GM23338 (cell line): Measurements from ENCODE around the gene NOXA1. TPM values are rescaled to one million over a fixed set of nuclear protein-coding genes. Genes with fewer than 3 reads are reported as not detected.

ENCODE experiments used
- ATAC-seq: fragments of 200-7000 bp; cut with Tn5 transposase; 3 replicates; pipeline ENCODE4 v1.9.1; 2020
- DNase-seq: peaks from one replicate; pipeline ENCODE4 v3.0.0-alpha.2; 2015; ENCODE audit warnings: low spot score
- H2AFZ ChIP-seq: fragments of 200-600 bp; sonication (generic); 2 replicates; pipeline ENCODE4 v1.8.0; 2016; ENCODE audit warnings: antibody characterized with exemption, mild to moderate bottlenecking, moderate library complexity
- H3F3A ChIP-seq: fragments of 200-600 bp; sonication (generic); replicated peaks from 2 replicates; pipeline ENCODE4 v1.8.0; 2017; ENCODE audit warnings: antibody characterized with exemption, mixed run types, low read depth
- H3K27ac ChIP-seq: fragments of 200-600 bp; sonication (generic); 2 replicates; pipeline ENCODE4 v1.6.1; 2016; ENCODE audit warnings: low read depth
- H3K27me3 ChIP-seq: fragments of 200-600 bp; sonication (generic); 2 replicates; pipeline ENCODE4 v1.8.0; 2016; ENCODE audit warnings: mild to moderate bottlenecking, mixed run types, moderate library complexity; ENCODE audit not compliant: insufficient read depth
- H3K36me3 ChIP-seq: fragments of 200-600 bp; sonication (generic); 2 replicates; pipeline ENCODE4 v1.8.0; 2016; ENCODE audit warnings: mild to moderate bottlenecking; ENCODE audit not compliant: insufficient read depth
- H3K4me1 ChIP-seq: fragments of 200-600 bp; sonication (generic); 2 replicates; pipeline ENCODE4 v1.8.0; 2016; ENCODE audit warnings: mild to moderate bottlenecking, moderate library complexity; ENCODE audit not compliant: insufficient read depth
- H3K4me2 ChIP-seq: fragments of 200-600 bp; sonication (generic); 2 replicates; pipeline ENCODE4 v1.7.1; 2017; ENCODE audit warnings: mixed run types
- H3K4me3 ChIP-seq: fragments of 200-600 bp; sonication (generic); 2 replicates; pipeline ENCODE4 v1.6.1; 2016; ENCODE audit warnings: mixed run types
- H3K79me2 ChIP-seq: fragments of 200-600 bp; sonication (generic); replicated peaks from 2 replicates; pipeline ENCODE4 v1.8.0; 2017; ENCODE audit warnings: mild to moderate bottlenecking; ENCODE audit not compliant: insufficient read depth
- H3K9me2 ChIP-seq: fragments of 200-600 bp; sonication (generic); 2 replicates; pipeline ENCODE4 v1.8.0; 2017; ENCODE audit not compliant: insufficient read depth
- H4K20me1 ChIP-seq: fragments of 200-600 bp; sonication (generic); replicated peaks from 2 replicates; pipeline ENCODE4 v1.8.0; 2017; ENCODE audit warnings: mild to moderate bottlenecking; ENCODE audit not compliant: insufficient read depth
- H3K27ac Mint-ChIP-seq: 2 replicates; pipeline ENCODE4 v1.8.0; 2020; ENCODE audit warnings: inconsistent platforms, mild to moderate bottlenecking, moderate library complexity, mixed read lengths
- H3K27me3 Mint-ChIP-seq: 3 replicates; pipeline ENCODE4 v1.8.0; 2022; ENCODE audit warnings: low read depth, mild to moderate bottlenecking, moderate library complexity, mixed read lengths, inconsistent platforms; ENCODE audit not compliant: insufficient read depth, poor library complexity
- H3K36me3 Mint-ChIP-seq: 3 replicates; pipeline ENCODE4 v1.8.0; 2021; ENCODE audit warnings: low read depth, mild to moderate bottlenecking, inconsistent platforms, moderate library complexity, mixed read lengths
- H3K4me1 Mint-ChIP-seq: 3 replicates; pipeline ENCODE4 v1.8.0; 2020; ENCODE audit warnings: mild to moderate bottlenecking, inconsistent platforms, mixed read lengths
- H3K4me3 Mint-ChIP-seq: 3 replicates; pipeline ENCODE4 v1.8.0; 2021; ENCODE audit warnings: moderate library complexity, mild to moderate bottlenecking, inconsistent platforms, mixed read lengths
- H3K9me3 Mint-ChIP-seq: 3 replicates; pipeline ENCODE4 v1.8.0; 2020; ENCODE audit warnings: moderate library complexity, mild to moderate bottlenecking, inconsistent platforms, mixed read lengths
- ETS1 ChIP-seq: IDR thresholded peaks from 2 replicates; pipeline ENCODE4 v1.6.1; 2016; ENCODE audit warnings: antibody characterized with exemption
- EZH2 ChIP-seq: fragments of 200-600 bp; sonication (generic); IDR thresholded peaks from one replicate; pipeline ENCODE4 v1.8.0; 2017; ENCODE audit warnings: antibody characterized with exemption, mild to moderate bottlenecking, low read depth; ENCODE audit not compliant: unreplicated experiment
- EZH2phosphoT487 ChIP-seq: fragments of 200-600 bp; sonication (generic); IDR thresholded peaks from one replicate; pipeline ENCODE4 v1.8.1; 2018; ENCODE audit warnings: antibody characterized with exemption; ENCODE audit not compliant: unreplicated experiment
- POLR2AphosphoS5 ChIP-seq: IDR thresholded peaks from 2 replicates; pipeline ENCODE4 v1.6.1; 2016; ENCODE audit warnings: antibody characterized with exemption, low read depth
- ZNF114 ChIP-seq: fragments of 250-450 bp; sonication (Bioruptor Pico); IDR thresholded peaks from 2 replicates; pipeline ENCODE4 v1.5.0; 2020; ENCODE audit warnings: mild to moderate bottlenecking, moderate library complexity
- polyA plus RNA-seq: library from polyadenylated mRNA; unstranded; fragments of >200 nt; fragmentation: Nextera tagmentation; extraction: Ambion mirVana; gene quantifications from 2 replicates; pipeline ENCODE4 v1.2.1, GENCODE V29; 2016
- total RNA-seq: library from RNA; depleted of rRNA; stranded (reverse); fragments of >200 nt; shearing (Covaris generic); gene quantifications from 2 replicates; pipeline ENCODE4 v1.2.3, GENCODE V29; 2014
- TF ChIP-seq, protein P1 (sequence below): fragments of 250-450 bp; sonication (Bioruptor Pico); IDR thresholded peaks from 2 replicates; pipeline ENCODE4 v1.5.0; 2020; ENCODE audit warnings: mild to moderate bottlenecking, moderate library complexity

The NOXA1 gene
- total and polyA plus RNA-seq, 2 experiments from 2014 or later, result 0.59 to 0.68 TPM

DNA sequence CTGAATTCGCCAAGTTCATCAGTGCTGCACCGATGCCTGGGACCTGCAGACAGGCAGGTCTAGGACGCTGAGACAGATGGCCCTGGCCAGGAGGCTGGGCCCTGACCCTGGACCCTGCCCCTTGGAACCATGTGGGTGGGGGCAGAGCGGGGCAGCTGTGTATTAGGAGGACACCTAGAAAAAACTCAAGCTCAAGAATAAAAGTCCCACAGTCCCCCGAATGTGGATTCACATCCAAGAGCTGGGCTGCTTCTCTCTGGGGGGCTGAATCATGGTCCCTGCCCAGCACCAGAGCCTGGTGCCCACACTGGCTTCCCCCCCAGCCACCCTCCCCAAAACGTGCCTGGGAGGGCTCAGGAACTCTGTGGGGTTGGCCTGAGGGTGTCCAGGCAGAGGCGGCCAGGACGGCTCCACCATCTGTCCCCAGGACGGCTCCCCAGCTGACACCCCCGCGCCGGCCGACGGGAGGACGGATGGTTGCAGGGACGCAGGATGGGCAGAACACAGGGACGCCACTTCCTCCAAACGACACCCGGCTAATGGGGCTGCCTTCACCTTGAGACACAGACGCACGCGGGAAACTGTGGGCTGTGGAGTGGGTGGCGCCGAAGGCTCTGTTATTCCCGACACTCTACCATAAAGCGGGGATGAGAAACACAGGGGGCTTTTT is 35.2 kb upstream of the NOXA1 start (continued):
- TF ChIP-seq, protein P1, sequence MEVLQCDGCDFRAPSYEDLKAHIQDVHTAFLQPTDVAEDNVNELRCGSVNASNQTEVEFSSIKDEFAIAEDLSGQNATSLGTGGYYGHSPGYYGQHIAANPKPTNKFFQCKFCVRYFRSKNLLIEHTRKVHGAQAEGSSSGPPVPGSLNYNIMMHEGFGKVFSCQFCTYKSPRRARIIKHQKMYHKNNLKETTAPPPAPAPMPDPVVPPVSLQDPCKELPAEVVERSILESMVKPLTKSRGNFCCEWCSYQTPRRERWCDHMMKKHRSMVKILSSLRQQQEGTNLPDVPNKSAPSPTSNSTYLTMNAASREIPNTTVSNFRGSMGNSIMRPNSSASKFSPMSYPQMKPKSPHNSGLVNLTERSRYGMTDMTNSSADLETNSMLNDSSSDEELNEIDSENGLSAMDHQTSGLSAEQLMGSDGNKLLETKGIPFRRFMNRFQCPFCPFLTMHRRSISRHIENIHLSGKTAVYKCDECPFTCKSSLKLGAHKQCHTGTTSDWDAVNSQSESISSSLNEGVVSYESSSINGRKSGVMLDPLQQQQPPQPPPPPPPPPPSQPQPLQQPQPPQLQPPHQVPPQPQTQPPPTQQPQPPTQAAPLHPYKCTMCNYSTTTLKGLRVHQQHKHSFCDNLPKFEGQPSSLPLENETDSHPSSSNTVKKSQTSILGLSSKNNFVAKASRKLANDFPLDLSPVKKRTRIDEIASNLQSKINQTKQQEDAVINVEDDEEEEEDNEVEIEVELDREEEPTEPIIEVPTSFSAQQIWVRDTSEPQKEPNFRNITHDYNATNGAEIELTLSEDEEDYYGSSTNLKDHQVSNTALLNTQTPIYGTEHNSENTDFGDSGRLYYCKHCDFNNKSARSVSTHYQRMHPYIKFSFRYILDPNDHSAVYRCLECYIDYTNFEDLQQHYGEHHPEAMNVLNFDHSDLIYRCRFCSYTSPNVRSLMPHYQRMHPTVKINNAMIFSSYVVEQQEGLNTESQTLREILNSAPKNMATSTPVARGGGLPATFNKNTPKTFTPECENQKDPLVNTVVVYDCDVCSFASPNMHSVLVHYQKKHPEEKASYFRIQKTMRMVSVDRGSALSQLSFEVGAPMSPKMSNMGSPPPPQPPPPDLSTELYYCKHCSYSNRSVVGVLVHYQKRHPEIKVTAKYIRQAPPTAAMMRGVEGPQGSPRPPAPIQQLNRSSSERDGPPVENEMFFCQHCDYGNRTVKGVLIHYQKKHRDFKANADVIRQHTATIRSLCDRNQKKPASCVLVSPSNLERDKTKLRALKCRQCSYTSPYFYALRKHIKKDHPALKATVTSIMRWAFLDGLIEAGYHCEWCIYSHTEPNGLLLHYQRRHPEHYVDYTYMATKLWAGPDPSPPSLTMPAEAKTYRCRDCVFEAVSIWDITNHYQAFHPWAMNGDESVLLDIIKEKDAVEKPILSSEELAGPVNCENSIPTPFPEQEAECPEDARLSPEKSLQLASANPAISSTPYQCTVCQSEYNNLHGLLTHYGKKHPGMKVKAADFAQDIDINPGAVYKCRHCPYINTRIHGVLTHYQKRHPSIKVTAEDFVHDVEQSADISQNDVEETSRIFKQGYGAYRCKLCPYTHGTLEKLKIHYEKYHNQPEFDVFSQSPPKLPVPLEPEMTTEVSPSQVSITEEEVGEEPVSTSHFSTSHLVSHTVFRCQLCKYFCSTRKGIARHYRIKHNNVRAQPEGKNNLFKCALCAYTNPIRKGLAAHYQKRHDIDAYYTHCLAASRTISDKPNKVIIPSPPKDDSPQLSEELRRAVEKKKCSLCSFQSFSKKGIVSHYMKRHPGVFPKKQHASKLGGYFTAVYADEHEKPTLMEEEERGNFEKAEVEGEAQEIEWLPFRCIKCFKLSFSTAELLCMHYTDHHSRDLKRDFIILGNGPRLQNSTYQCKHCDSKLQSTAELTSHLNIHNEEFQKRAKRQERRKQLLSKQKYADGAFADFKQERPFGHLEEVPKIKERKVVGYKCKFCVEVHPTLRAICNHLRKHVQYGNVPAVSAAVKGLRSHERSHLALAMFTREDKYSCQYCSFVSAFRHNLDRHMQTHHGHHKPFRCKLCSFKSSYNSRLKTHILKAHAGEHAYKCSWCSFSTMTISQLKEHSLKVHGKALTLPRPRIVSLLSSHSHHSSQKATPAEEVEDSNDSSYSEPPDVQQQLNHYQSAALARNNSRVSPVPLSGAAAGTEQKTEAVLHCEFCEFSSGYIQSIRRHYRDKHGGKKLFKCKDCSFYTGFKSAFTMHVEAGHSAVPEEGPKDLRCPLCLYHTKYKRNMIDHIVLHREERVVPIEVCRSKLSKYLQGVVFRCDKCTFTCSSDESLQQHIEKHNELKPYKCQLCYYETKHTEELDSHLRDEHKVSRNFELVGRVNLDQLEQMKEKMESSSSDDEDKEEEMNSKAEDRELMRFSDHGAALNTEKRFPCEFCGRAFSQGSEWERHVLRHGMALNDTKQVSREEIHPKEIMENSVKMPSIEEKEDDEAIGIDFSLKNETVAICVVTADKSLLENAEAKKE (CRISPR knock-in tag), result no peak
- TF ChIP-seq ETS1, result no peak
- no peak for TF ChIP-seq ZNF114 (CRISPR knock-in tag)
- TF ChIP-seq POLR2AphosphoS5, result no peak
- no peak for TF ChIP-seq EZH2phosphoT487

GRCh38 chr9:137388589-137389427 is 34.4 kb upstream of the NOXA1 start:
- no peaks in the 10 kb centered on the region for H3F3A ChIP-seq
- no peak overlapping the region for H3K27ac Mint-ChIP-seq
- no peaks in the 10 kb centered on the region for H3K36me3 Mint-ChIP-seq
- H3K27ac ChIP-seq, result no peak overlapping the region
- no peak overlapping the region for H3K4me3 Mint-ChIP-seq
- DNase-seq, result no peak
- no peaks in the 10 kb centered on the region for H3K9me3 Mint-ChIP-seq
- no peak overlapping the region for H2AFZ ChIP-seq
- H3K27me3 ChIP-seq, result no peaks in the 10 kb centered on the region
- no peaks in the 10 kb centered on the region for H3K36me3 ChIP-seq
- no peaks in the 10 kb centered on the region for H3K4me1 ChIP-seq
- no peak for ATAC-seq
- H3K4me3 ChIP-seq, result no peak overlapping the region
- no peaks in the 10 kb centered on the region for H4K20me1 ChIP-seq
- H3K4me1 Mint-ChIP-seq, result no peaks in the 10 kb centered on the region
- H3K4me2 ChIP-seq, result no peak overlapping the region
- no peaks in the 10 kb centered on the region for H3K9me2 ChIP-seq
- H3K79me2 ChIP-seq, result no peaks in the 10 kb centered on the region
- peaks cover 2% of the 10 kb centered on the region for H3K27me3 Mint-ChIP-seq
- TF ChIP-seq, protein P1 (CRISPR knock-in tag), result no peak
- TF ChIP-seq EZH2 (no peak), EZH2phosphoT487 (no peak)
